PC-3 (cell line): Measurements from ENCODE around the gene EEPD1. TPM values are rescaled to one million over a fixed set of nuclear protein-coding genes. Genes with fewer than 3 reads are reported as not detected.

Experiments used
- ATAC-seq: fragments of 200-7000 bp; cut with Tn5 transposase; 2 replicates; pipeline ENCODE4 v1.9.1; 2020; ENCODE audit warnings: mild to moderate bottlenecking, moderate library complexity
- BruUV-seq: library from RNA; stranded (reverse); fragments of 400-500 nt; replicated peaks from 2 replicates; lab custom pipeline; 2021; lab: Mats Ljungman, UMichigan
- CTCF ChIA-PET: fragments of 300-600 bp; sonication (Branson Sonifier 250); formaldehyde crosslinking; loops from one replicate; lab custom pipeline; 2022; ENCODE audit warnings: antibody characterized with exemption; lab: Charles Lee
- POLR2A ChIA-PET: fragments of 300-600 bp; sonication (Branson Sonifier 250); formaldehyde crosslinking; loops from one replicate; lab custom pipeline; 2022; ENCODE audit warnings: antibody characterized with exemption; ENCODE audit not compliant: unreplicated experiment; lab: Charles Lee
- DNase-seq: peaks from one replicate; pipeline ENCODE4 v3.0.0-alpha.2; 2015
- H2AFZ ChIP-seq: fragments of 300-600 bp; sonication (generic); 2 replicates; pipeline ENCODE4 v1.6.0; 2016; ENCODE audit warnings: antibody characterized with exemption, low read length
- H3F3A ChIP-seq: fragments of 300-600 bp; sonication (generic); one replicate; pipeline ENCODE4 v1.6.0; 2017; ENCODE audit warnings: antibody characterized with exemption, low read length, control low read depth, mild to moderate bottlenecking; ENCODE audit not compliant: unreplicated experiment
- H3K27ac ChIP-seq: fragments of 300-600 bp; sonication (generic); 2 replicates; pipeline ENCODE4 v1.5.1; 2016; ENCODE audit warnings: mild to moderate bottlenecking, low read length
- H3K27me3 ChIP-seq: fragments of 300-600 bp; sonication (generic); 2 replicates; pipeline ENCODE4 v1.6.1; 2016; ENCODE audit warnings: low read length, mixed read lengths
- H3K36me3 ChIP-seq: fragments of 300-600 bp; sonication (generic); 2 replicates; pipeline ENCODE4 v1.6.1; 2016; ENCODE audit warnings: low read depth, mixed run types, low read length, mixed read lengths
- H3K4me1 ChIP-seq: fragments of 300-600 bp; sonication (generic); 2 replicates; pipeline ENCODE4 v1.5.1; 2016; ENCODE audit warnings: low read length; ENCODE audit not compliant: insufficient read depth
- H3K4me2 ChIP-seq: fragments of 300-600 bp; sonication (generic); 2 replicates; pipeline ENCODE4 v1.6.0; 2016; ENCODE audit warnings: low read length
- H3K4me3 ChIP-seq: fragments of 300-600 bp; sonication (generic); 2 replicates; pipeline ENCODE4 v1.5.1; 2016; ENCODE audit warnings: mild to moderate bottlenecking, low read length, mixed read lengths
- H3K79me2 ChIP-seq: fragments of 300-600 bp; sonication (generic); 2 replicates; pipeline ENCODE4 v1.6.1; 2017; ENCODE audit warnings: low read length, mixed read lengths
- H3K9ac ChIP-seq: fragments of 300-600 bp; sonication (generic); 2 replicates; pipeline ENCODE4 v1.6.0; 2016; ENCODE audit warnings: mild to moderate bottlenecking, low read length
- H3K9me2 ChIP-seq: fragments of 300-600 bp; sonication (generic); replicated peaks from 2 replicates; pipeline ENCODE4 v1.6.1; 2016; ENCODE audit warnings: mixed run types, low read length, mixed read lengths
- H3K9me3 ChIP-seq: fragments of 300-600 bp; sonication (generic); 2 replicates; pipeline ENCODE4 v1.6.1; 2016; ENCODE audit warnings: low read length, mixed read lengths
- H4K20me1 ChIP-seq: fragments of 300-600 bp; sonication (generic); 2 replicates; pipeline ENCODE4 v1.6.1; 2016; ENCODE audit warnings: low read length, mixed read lengths
- CTCF ChIP-seq: fragments of 300-600 bp; sonication (generic); conservative IDR thresholded peaks from 2 replicates; pipeline ENCODE4 v1.5.1; 2017; ENCODE audit warnings: antibody characterized with exemption, low read depth, mild to moderate bottlenecking, low read length
- EZH2 ChIP-seq: fragments of 300-600 bp; sonication (generic); IDR thresholded peaks from one replicate; pipeline ENCODE4 v1.6.1; 2017; ENCODE audit warnings: antibody characterized with exemption, mild to moderate bottlenecking, low read length; ENCODE audit not compliant: unreplicated experiment
- EZH2phosphoT487 ChIP-seq: fragments of 300-600 bp; sonication (generic); IDR thresholded peaks from 2 replicates; pipeline ENCODE4 v1.6.1; 2018; ENCODE audit warnings: mild to moderate bottlenecking, antibody characterized with exemption, low read length, borderline replicate concordance
- intact Hi-C: fragments of 100-400 bp; cut with micrococcal nuclease; formaldehyde crosslinking; loops from 2 replicates; pipeline ENCODE4 v1.9.0; 2023
- total RNA-seq: library from RNA; depleted of rRNA; stranded (reverse); fragments of >200 nt; gene quantifications from 2 replicates; pipeline ENCODE4 v1.2.3, GENCODE V29; 2014

Gene EEPD1
- total RNA-seq, 1 experiment from 2014 or later: 28.3 TPM

- no peaks in the 10 kb centered on the region for H3K9me2 ChIP-seq
- POLR2A ChIA-PET: no interaction called here
- intact Hi-C loops: no loop called here
- no peak for DNase-seq
- H3K27me3 ChIP-seq: no peaks in the 10 kb centered on the region
- CTCF ChIA-PET: no interaction called here
- H3F3A ChIP-seq: peaks cover 9% of the 10 kb centered on the region
- H3K36me3 ChIP-seq: no peaks in the 10 kb centered on the region
- no peak overlapping the region for H3K27ac ChIP-seq
- H2AFZ ChIP-seq: no peak overlapping the region
- peaks cover 8% of the 10 kb centered on the region; the same call in 1 of the 2 replicates for H4K20me1 ChIP-seq
- no peak overlapping the region for H3K4me3 ChIP-seq
- TF ChIP-seq CTCF: no peak
- TF ChIP-seq EZH2phosphoT487: no peak
- TF ChIP-seq EZH2: no peak
- peaks cover 28% of the 10 kb centered on the region for H3K4me1 ChIP-seq
- no peak for ATAC-seq
- no peaks in the 10 kb centered on the region for H3K9me3 ChIP-seq
- H3K79me2 ChIP-seq: no peaks in the 10 kb centered on the region
- BruUV-seq: no TSS peak
- H3K4me2 ChIP-seq: no peak overlapping the region
- no peak overlapping the region for H3K9ac ChIP-seq
Measured at GRCh38 chr7:36306722-36307121, 153.7 kb downstream of the EEPD1 start.

- POLR2A ChIA-PET: no interaction called here
- TF ChIP-seq CTCF (no peak), EZH2phosphoT487 (no peak), EZH2 (no peak)
- BruUV-seq: no TSS peak
Measured at GRCh38 chr7:36308031-36308430, 155.0 kb downstream of the EEPD1 start.

GRCh38 chr7:36309301-36309700, 156.2 kb downstream of the EEPD1 start:
- H3K27ac ChIP-seq: no peak overlapping the region
- H4K20me1 ChIP-seq: 0 out of 2 replicates have a peak, but pooled peaks cover 2% of the 10 kb centered on the region
- H3K9me2 ChIP-seq: no peaks in the 10 kb centered on the region
- H3K4me2 ChIP-seq: no peak overlapping the region
- H3K9ac ChIP-seq: no peak overlapping the region
- intact Hi-C loops: no loop called here
- ChIA-PET POLR2A (interaction anchor here (0.6 kb wide), 1 partner anchor 8 kb away, joined by 3 read pairs; no protein-coding TSS in a partner anchor), CTCF (no interaction called here)
- ATAC-seq (no peak), DNase-seq (no peak)
- TF ChIP-seq EZH2phosphoT487 (no peak), CTCF (no peak), EZH2 (no peak)
- H3K27me3 ChIP-seq: no peaks in the 10 kb centered on the region
- H3K36me3 ChIP-seq: no peaks in the 10 kb centered on the region
- H2AFZ ChIP-seq: no peak overlapping the region
- no peaks in the 10 kb centered on the region for H3K79me2 ChIP-seq
- H3K9me3 ChIP-seq: no peaks in the 10 kb centered on the region
- no peaks in the 10 kb centered on the region for H3F3A ChIP-seq
- no peak overlapping the region for H3K4me3 ChIP-seq
- peaks cover 4% of the 10 kb centered on the region for H3K4me1 ChIP-seq
- no TSS peak for BruUV-seq

More at GRCh38 chr7:36308031-36308430, 155.0 kb downstream of the EEPD1 start:
- peaks cover 8% of the 10 kb centered on the region; the same call in 1 of the 2 replicates for H4K20me1 ChIP-seq
- H3K9ac ChIP-seq: no peak overlapping the region
- H3K36me3 ChIP-seq: no peaks in the 10 kb centered on the region
- ATAC-seq (no peak), DNase-seq (no peak)
- intact Hi-C loops: no loop called here
- H3K27me3 ChIP-seq: no peaks in the 10 kb centered on the region
- no peaks in the 10 kb centered on the region for H3K79me2 ChIP-seq
- H3K4me1 ChIP-seq: peaks cover 15% of the 10 kb centered on the region
- H3F3A ChIP-seq: peaks cover 3% of the 10 kb centered on the region
- CTCF ChIA-PET: no interaction called here
- no peaks in the 10 kb centered on the region for H3K9me2 ChIP-seq
- H3K4me2 ChIP-seq: no peak overlapping the region
- H2AFZ ChIP-seq: no peak overlapping the region
- no peaks in the 10 kb centered on the region for H3K9me3 ChIP-seq
- H3K27ac ChIP-seq: no peak overlapping the region
- no peak overlapping the region for H3K4me3 ChIP-seq
